Breast epithelium (tissue), 3 donors: Measurements from ENCODE around the gene LRRK1.

ENCODE experiments used
- POLR2A ChIP-seq: fragments of 450-650 bp; IDR thresholded peaks from one replicate; pipeline ENCODE4 v1.6.1; 2016; ENCODE audit warnings: antibody characterized with exemption, mild to moderate bottlenecking, moderate library complexity
- POLR2AphosphoS5 ChIP-seq, 3 donors: sonication (generic); formaldehyde crosslinking; IDR thresholded peaks; one replicate each; pipeline ENCODE4 v1.6.1; 2017; ENCODE audit warnings: antibody characterized with exemption in 3 of 3
- TF ChIP-seq, protein P1 (sequence below), 3 donors: fragments of 450-650 bp; IDR thresholded peaks; one replicate each; pipeline ENCODE4 v1.5.1; 2016 to 2017; ENCODE audit warnings: antibody characterized with exemption in 3 of 3, mild to moderate bottlenecking in 3 of 3, moderate library complexity in 3 of 3

- TF ChIP-seq, protein P1, sequence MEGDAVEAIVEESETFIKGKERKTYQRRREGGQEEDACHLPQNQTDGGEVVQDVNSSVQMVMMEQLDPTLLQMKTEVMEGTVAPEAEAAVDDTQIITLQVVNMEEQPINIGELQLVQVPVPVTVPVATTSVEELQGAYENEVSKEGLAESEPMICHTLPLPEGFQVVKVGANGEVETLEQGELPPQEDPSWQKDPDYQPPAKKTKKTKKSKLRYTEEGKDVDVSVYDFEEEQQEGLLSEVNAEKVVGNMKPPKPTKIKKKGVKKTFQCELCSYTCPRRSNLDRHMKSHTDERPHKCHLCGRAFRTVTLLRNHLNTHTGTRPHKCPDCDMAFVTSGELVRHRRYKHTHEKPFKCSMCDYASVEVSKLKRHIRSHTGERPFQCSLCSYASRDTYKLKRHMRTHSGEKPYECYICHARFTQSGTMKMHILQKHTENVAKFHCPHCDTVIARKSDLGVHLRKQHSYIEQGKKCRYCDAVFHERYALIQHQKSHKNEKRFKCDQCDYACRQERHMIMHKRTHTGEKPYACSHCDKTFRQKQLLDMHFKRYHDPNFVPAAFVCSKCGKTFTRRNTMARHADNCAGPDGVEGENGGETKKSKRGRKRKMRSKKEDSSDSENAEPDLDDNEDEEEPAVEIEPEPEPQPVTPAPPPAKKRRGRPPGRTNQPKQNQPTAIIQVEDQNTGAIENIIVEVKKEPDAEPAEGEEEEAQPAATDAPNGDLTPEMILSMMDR (IDR thresholded peaks at IDR 0.05), result no peak
- TF ChIP-seq POLR2AphosphoS5 (IDR thresholded peaks at IDR 0.05) (no peak), POLR2A (no peak)
These were observed 8.1 kb upstream of the LRRK1 start for GRCh38 chr15:100911086-100911485.
